Left lung (tissue), 10 donors: ENCODE results near the gene SLC25A25. TPM values are rescaled to one million over a fixed set of nuclear protein-coding genes. Genes with fewer than 3 reads are reported as not detected.

Experiments used
- ATAC-seq: fragments of 200-7000 bp; cut with Tn5 transposase; one replicate; pipeline ENCODE4 v1.9.1; 2020; ENCODE audit warnings: moderate library complexity
- DNase-seq, 4 donors: peaks; one replicate each; pipeline ENCODE4 v3.0.0-alpha.2; 2013 to 2020
- H3K27ac ChIP-seq, 2 donors: fragments of 200-600 bp; sonication (generic) in 1 of 2; one replicate each; pipeline versions ENCODE4 v1.5.0 to v1.8.0; 2020 to 2021
- H3K27me3 ChIP-seq, 2 donors: fragments of 200-600 bp; sonication (generic) in 1 of 2; one replicate each; pipeline versions ENCODE4 v1.5.0 to v1.8.0; 2020 to 2021
- H3K36me3 ChIP-seq, 2 donors: fragments of 200-600 bp; sonication (generic) in 1 of 2; one replicate each; pipeline versions ENCODE4 v1.5.0 to v1.8.0; 2020 to 2021
- H3K4me1 ChIP-seq, 2 donors: fragments of 200-600 bp; one replicate each; pipeline ENCODE4 v1.8.0; 2021
- H3K4me3 ChIP-seq, 2 donors: fragments of 200-600 bp; sonication (generic) in 1 of 2; one replicate each; pipeline versions ENCODE4 v1.5.0 to v1.8.0; 2020 to 2021; ENCODE audit warnings: mild to moderate bottlenecking in 1 of 2
- H3K9me3 ChIP-seq, 2 donors: fragments of 200-600 bp; sonication (generic) in 1 of 2; one replicate each; pipeline versions ENCODE4 v1.5.0 to v1.8.0; 2020 to 2021
- CTCF ChIP-seq, 2 donors: fragments of 200-600 bp; sonication (generic) in 1 of 2; IDR thresholded peaks; one replicate each; pipeline versions ENCODE4 v1.5.0 to v1.8.0; 2021; ENCODE audit warnings: antibody characterized with exemption in 2 of 2
- intact Hi-C, 2 donors: fragments of 100-400 bp; cut with DNase I; formaldehyde crosslinking; loops; one replicate each; pipeline versions ENCODE4 v1.11.2 to v1.14.2; 2022
- polyA plus RNA-seq, 6 donors: library from polyadenylated mRNA; unstranded; fragments of 120-200 nt; gene quantifications; one replicate each; pipeline ENCODE4 v1.2.1, GENCODE V29; 2013; ENCODE audit not compliant: insufficient read length in 6 of 6
- total RNA-seq, 2 donors: library from RNA; stranded (reverse); fragmentation: NEBNext Ultra II Directional; extraction: Animal tissue kit (Norgen Biotek cat#: 25700); gene quantifications; one replicate each; pipeline ENCODE4 v1.2.1, GENCODE V29; 2021
- donor health status: DM: no; HTN: yes; CAD: no.
- donor health status: DM: no; HTN: no; CAD: no.

SLC25A25 gene
- total and polyA plus RNA-seq, 8 donors = 9.8 to 21.0 (median 15.4) TPM

- Histone ChIP-seq H3K9me3 (no peaks in the 10 kb centered on the region), H3K36me3 (no peaks in the 10 kb centered on the region), H3K27ac (peak overlapping the region in 1 of 2 donors; percentile 76), H3K27me3 (no peaks in the 10 kb centered on the region), H3K4me3 (no peak overlapping the region), H3K4me1 (peaks cover 0 to 35% of the 10 kb centered on the region in 2 donors)
- peak in 1 of 4 donors; percentile 82 for DNase-seq
- TF ChIP-seq CTCF (IDR thresholded peaks at IDR 0.05) = no peak
- no peak for ATAC-seq
- intact Hi-C loops = no loop called here
Observed at GRCh38 chr9:128150594-128151308, 82.7 kb downstream of the SLC25A25 start.

DNA sequence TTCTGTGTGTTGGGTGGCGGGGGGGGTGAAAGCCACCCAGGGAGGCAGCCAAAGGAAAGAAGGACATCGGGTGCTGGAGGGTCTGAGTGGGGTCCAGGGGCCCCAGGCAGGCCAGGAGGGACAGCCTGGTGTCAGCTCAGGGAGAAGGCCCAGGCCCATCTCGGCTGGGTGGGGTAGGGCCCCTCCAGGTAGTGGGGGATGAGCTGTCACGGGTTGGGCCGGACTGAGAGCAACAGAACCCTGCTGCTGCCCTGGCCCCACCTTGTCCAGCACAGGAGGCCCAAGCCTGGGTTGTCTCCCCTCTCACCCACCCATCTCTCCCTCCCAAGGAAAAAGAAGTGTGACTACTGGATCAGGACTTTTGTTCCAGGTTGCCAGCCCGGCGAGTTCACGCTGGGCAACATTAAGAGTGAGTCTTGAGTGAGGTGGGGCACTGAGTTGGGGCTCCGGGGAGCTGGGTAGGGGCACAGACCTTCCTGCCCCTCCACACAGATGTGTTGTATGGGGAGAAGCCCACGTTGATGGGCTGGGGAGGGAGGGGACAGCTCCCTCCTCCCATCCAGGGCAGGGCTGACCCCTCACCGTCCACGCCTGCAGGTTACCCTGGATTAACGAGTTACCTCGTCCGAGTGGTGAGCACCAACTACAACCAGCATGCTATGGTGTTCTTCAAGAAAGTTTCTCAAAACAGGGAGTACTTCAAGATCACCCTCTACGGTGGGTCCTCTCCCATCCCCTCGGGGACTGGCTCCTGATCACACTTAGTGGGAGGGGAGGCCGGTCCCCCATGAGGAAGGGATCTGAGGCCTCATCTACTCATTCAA, 83.5 kb downstream of the SLC25A25 start:
- intact Hi-C loops = no loop called here
- no peak for TF ChIP-seq CTCF (IDR thresholded peaks at IDR 0.05)
- no peak overlapping the region for H3K4me3 ChIP-seq
- H3K27me3 ChIP-seq = no peaks in the 10 kb centered on the region
- peaks cover 0 to 31% of the 10 kb centered on the region in 2 donors for H3K4me1 ChIP-seq
- DNase-seq (peak in 1 of 4 donors; percentile 44), ATAC-seq (no peak)
- no peaks in the 10 kb centered on the region for H3K9me3 ChIP-seq
- H3K36me3 ChIP-seq = no peaks in the 10 kb centered on the region
- H3K27ac ChIP-seq = peak overlapping the region in 1 of 2 donors; percentile 76

GRCh38 chr9:128152133-128153059, 84.4 kb downstream of the SLC25A25 start:
- no peak for TF ChIP-seq CTCF (IDR thresholded peaks at IDR 0.05)
- H3K27ac ChIP-seq = peak overlapping the region in 1 of 2 donors; percentile 41
- no peaks in the 10 kb centered on the region for H3K9me3 ChIP-seq
- peaks cover 0 to 31% of the 10 kb centered on the region in 2 donors for H3K4me1 ChIP-seq
- no peak overlapping the region for H3K4me3 ChIP-seq
- ATAC-seq (no peak), DNase-seq (peak in 1 of 4 donors; percentile 45)
- no peaks in the 10 kb centered on the region for H3K27me3 ChIP-seq
- no peaks in the 10 kb centered on the region for H3K36me3 ChIP-seq
- intact Hi-C loops = no loop called here

DNA sequence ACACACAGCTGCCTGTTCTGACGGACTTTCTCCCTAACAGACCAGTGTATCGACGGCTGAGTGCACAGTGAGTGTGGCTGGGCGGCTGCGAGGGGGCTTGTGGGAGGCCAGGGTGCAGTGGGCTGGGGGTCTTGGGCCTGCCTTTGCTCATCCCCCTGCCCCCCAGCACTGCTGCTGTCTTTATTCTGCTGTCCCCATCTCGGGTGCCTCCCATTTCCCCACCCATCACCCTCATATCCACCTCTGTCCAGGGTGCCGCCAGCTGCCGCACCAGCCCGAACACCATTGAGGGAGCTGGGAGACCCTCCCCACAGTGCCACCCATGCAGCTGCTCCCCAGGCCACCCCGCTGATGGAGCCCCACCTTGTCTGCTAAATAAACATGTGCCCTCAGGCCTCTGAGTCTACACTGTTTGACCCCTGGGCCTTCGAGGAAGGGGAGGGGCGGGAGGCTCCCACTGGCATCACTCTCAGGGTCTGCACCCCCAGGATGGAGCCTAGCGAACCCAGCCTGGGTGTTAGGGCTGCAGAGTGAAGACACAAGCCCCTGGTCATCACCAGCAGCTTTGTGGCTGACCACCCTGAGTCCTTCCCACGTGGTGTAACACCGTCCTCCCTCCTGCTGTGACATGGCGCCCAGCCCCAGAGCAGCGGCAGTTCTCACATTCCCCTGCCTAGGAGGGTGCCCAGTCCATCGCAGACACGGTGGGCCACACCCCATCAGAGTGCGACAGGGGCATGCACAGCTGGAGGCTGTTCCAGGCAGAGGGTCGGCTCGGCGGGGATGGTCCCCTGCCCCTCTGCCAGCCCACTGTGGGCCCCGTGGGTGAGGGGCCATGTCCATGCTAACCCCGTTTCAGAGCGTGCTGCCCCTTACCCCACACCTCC, 85.3 kb downstream of the SLC25A25 start:
- ATAC-seq = no peak
- intact Hi-C loops = no loop called here
- H3K36me3 ChIP-seq = no peaks in the 10 kb centered on the region
- TF ChIP-seq CTCF (IDR thresholded peaks at IDR 0.05) = no peak
- no peaks in the 10 kb centered on the region for H3K27me3 ChIP-seq
- no peak overlapping the region for H3K27ac ChIP-seq
- no peaks in the 10 kb centered on the region for H3K9me3 ChIP-seq
- H3K4me1 ChIP-seq = peaks cover 0 to 31% of the 10 kb centered on the region in 2 donors
- peak in 1 of 4 donors; percentile 60 for DNase-seq
- H3K4me3 ChIP-seq = no peak overlapping the region
